Tibial artery (tissue), 4 donors: ENCODE results near the gene BATF3.
A peak's percentile ranks its signal among the peaks of the same experiment; 100 is the strongest.

Source experiments
- DNase-seq, 2 donors: peaks; one replicate each; pipeline ENCODE4 v3.0.0-alpha.2; 2019
- H3K27ac ChIP-seq, 2 donors: fragments of 200-600 bp; sonication (generic) in 1 of 2; 1 replicate in 1 of 2; 2 replicates in 1 of 2; pipeline ENCODE4 v1.5.1; 2018 to 2019; ENCODE audit warnings: mild to moderate bottlenecking in 1 of 2
- H3K27me3 ChIP-seq, 2 donors: fragments of 200-600 bp; sonication (generic) in 1 of 2; one replicate each; pipeline versions ENCODE4 v1.5.1 to v1.6.0; 2016 to 2019
- H3K36me3 ChIP-seq, 3 donors: fragments of 200-600 bp; sonication (generic) in 2 of 3; one replicate each; pipeline ENCODE4 v1.5.1; 2016 to 2019; ENCODE audit warnings: mild to moderate bottlenecking in 2 of 3
- H3K4me1 ChIP-seq, 4 donors: fragments of 200-600 bp; sonication (generic) in 2 of 4; 1 replicate in 3 of 4; 2 replicates in 1 of 4; pipeline ENCODE4 v1.5.1; 2016 to 2019
- H3K4me3 ChIP-seq, 2 donors: fragments of 200-600 bp; sonication (generic) in 1 of 2; 1 replicate in 1 of 2; 2 replicates in 1 of 2; pipeline ENCODE4 v1.5.1; 2018 to 2019; ENCODE audit warnings: mild to moderate bottlenecking in 2 of 2
- H3K9me3 ChIP-seq, 3 donors: fragments of 200-600 bp; sonication (generic) in 1 of 3; one replicate each; pipeline ENCODE4 v1.5.1; 2016 to 2019
- CTCF ChIP-seq, 2 experiments: fragments of 200-600 bp in 1 of 2; fragments of 450-650 bp in 1 of 2; IDR thresholded peaks; one replicate each; pipeline ENCODE4 v1.5.1; 2017 to 2019; ENCODE audit warnings: antibody characterized with exemption in 2 of 2, mild to moderate bottlenecking in 1 of 2, moderate library complexity in 1 of 2
- intact Hi-C: fragments of 100-400 bp; cut with DNase I; formaldehyde crosslinking; loops from one replicate; pipeline ENCODE4 v1.15.0; 2023; ENCODE audit warnings: low total_unique reads

Gene BATF3

GRCh38 chr1:212651521-212651920 lies 48.1 kb downstream of the BATF3 start:
- no peaks in the 10 kb centered on the region for H3K27me3 ChIP-seq
- TF ChIP-seq CTCF (IDR thresholded peaks at IDR 0.05), result no peak
- no peaks in the 10 kb centered on the region for H3K36me3 ChIP-seq
- peaks cover 0 to 32% (median 5%) of the 10 kb centered on the region in 4 donors for H3K4me1 ChIP-seq
- no peaks in the 10 kb centered on the region for H3K9me3 ChIP-seq
- intact Hi-C loops, result no loop called here
- no peak overlapping the region for H3K27ac ChIP-seq
- no peak for DNase-seq
- no peak overlapping the region for H3K4me3 ChIP-seq

GRCh38 chr1:212650228-212650627 lies 49.4 kb downstream of the BATF3 start:
- intact Hi-C loops, result no loop called here
- no peaks in the 10 kb centered on the region for H3K9me3 ChIP-seq
- TF ChIP-seq CTCF (IDR thresholded peaks at IDR 0.05), result no peak
- H3K4me1 ChIP-seq, result peaks cover 0 to 32% (median 5%) of the 10 kb centered on the region in 4 donors
- no peaks in the 10 kb centered on the region for H3K36me3 ChIP-seq
- DNase-seq, result no peak
- peak overlapping the region in 1 of 2 donors; percentile 9 for H3K27ac ChIP-seq
- no peak overlapping the region for H3K4me3 ChIP-seq
- H3K27me3 ChIP-seq, result no peaks in the 10 kb centered on the region

- TF ChIP-seq CTCF (IDR thresholded peaks at IDR 0.05), result no peak
- H3K27ac ChIP-seq, result no peak overlapping the region
- intact Hi-C loops, result no loop called here
- no peaks in the 10 kb centered on the region for H3K36me3 ChIP-seq
- H3K27me3 ChIP-seq, result no peaks in the 10 kb centered on the region
- H3K4me1 ChIP-seq, result peaks cover 0 to 32% (median 5%) of the 10 kb centered on the region in 4 donors
- no peak overlapping the region for H3K4me3 ChIP-seq
- no peaks in the 10 kb centered on the region for H3K9me3 ChIP-seq
- no peak for DNase-seq
Measured at GRCh38 chr1:212649020-212649419, 50.6 kb downstream of the BATF3 start.

GRCh38 chr1:212648431-212648830 lies 51.2 kb downstream of the BATF3 start:
- intact Hi-C loops, result no loop called here
- no peak for DNase-seq

GRCh38 chr1:212647004-212647403 lies 52.6 kb downstream of the BATF3 start:
- peaks cover 0 to 32% (median 5%) of the 10 kb centered on the region in 4 donors for H3K4me1 ChIP-seq
- no peak for DNase-seq
- no peak overlapping the region for H3K4me3 ChIP-seq
- no peak overlapping the region for H3K27ac ChIP-seq
- no peaks in the 10 kb centered on the region for H3K36me3 ChIP-seq
- H3K27me3 ChIP-seq, result no peaks in the 10 kb centered on the region
- intact Hi-C loops, result no loop called here
- no peaks in the 10 kb centered on the region for H3K9me3 ChIP-seq
- TF ChIP-seq CTCF (IDR thresholded peaks at IDR 0.05), result no peak

More at GRCh38 chr1:212648431-212648830, 51.2 kb downstream of the BATF3 start:
- no peaks in the 10 kb centered on the region for H3K27me3 ChIP-seq
- TF ChIP-seq CTCF (IDR thresholded peaks at IDR 0.05), result no peak
- H3K27ac ChIP-seq, result no peak overlapping the region
- peaks cover 0 to 32% (median 5%) of the 10 kb centered on the region in 4 donors for H3K4me1 ChIP-seq
- no peaks in the 10 kb centered on the region for H3K9me3 ChIP-seq
- H3K4me3 ChIP-seq, result no peak overlapping the region
- no peaks in the 10 kb centered on the region for H3K36me3 ChIP-seq

GRCh38 chr1:212646588-212646987 lies 53.1 kb downstream of the BATF3 start:
- intact Hi-C loops, result no loop called here
- H3K4me3 ChIP-seq, result no peak overlapping the region
- no peaks in the 10 kb centered on the region for H3K27me3 ChIP-seq
- TF ChIP-seq CTCF (IDR thresholded peaks at IDR 0.05), result no peak
- no peak for DNase-seq
- no peaks in the 10 kb centered on the region for H3K36me3 ChIP-seq
- no peaks in the 10 kb centered on the region for H3K9me3 ChIP-seq
- H3K4me1 ChIP-seq, result peaks cover 0 to 30% (median 5%) of the 10 kb centered on the region in 4 donors
- H3K27ac ChIP-seq, result no peak overlapping the region
